AG20443 (cell line): Measurements from ENCODE around the gene PACS1.
A peak's percentile ranks its signal among the peaks of the same experiment; 100 is the strongest.

ENCODE experiments used
- DNase-seq: peaks from one replicate; pipeline ENCODE4 v3.0.0; 2012; ENCODE audit warnings: low spot score, mixed read lengths

The PACS1 gene

GRCh38 chr11:66184728-66185127 lies 114.7 kb downstream of the PACS1 start:
- no peak for DNase-seq

DNA sequence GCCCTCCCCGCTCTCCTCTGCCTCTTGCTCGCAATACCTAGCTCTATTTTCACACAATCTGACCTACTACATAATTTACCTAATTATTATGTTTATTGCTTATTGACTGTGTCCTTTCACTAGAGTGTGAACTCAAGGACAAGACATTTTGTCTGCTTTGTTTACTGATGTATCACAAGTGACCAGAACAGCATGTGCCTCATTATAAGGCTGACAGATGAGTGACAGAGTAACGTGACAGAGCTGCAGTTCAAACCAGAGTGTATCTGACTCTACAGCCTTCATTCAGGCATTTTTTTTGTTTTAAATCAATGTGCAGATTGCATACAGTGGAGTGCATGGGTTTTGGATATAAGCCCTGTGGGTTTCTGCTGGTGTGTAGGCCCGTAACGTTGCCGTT lies 116.4 kb downstream of the PACS1 start:
- DNase-seq, result no peak

- DNase-seq, result no peak
Observed at GRCh38 chr11:66187453-66187852, 117.4 kb downstream of the PACS1 start.

DNA sequence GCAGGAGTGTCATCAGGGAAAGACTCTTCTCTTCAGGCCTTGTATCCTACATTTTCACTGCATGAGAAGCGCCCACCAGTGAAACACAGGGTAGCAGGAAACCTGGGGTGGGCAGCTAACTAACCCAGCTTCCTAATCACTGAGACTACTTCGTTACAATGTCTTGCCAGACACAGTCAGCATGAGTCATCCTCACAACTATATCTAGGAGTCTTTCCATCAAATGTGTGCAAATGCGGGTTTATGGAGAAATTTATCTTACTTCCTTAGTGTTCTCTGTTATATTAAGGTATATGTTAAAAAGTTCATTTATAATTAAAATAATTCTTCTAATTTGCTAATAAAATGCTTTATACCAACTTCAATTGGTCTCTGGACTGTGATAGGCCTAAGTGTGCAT lies 118.5 kb downstream of the PACS1 start:
- DNase-seq, result peak; percentile 63

DNA sequence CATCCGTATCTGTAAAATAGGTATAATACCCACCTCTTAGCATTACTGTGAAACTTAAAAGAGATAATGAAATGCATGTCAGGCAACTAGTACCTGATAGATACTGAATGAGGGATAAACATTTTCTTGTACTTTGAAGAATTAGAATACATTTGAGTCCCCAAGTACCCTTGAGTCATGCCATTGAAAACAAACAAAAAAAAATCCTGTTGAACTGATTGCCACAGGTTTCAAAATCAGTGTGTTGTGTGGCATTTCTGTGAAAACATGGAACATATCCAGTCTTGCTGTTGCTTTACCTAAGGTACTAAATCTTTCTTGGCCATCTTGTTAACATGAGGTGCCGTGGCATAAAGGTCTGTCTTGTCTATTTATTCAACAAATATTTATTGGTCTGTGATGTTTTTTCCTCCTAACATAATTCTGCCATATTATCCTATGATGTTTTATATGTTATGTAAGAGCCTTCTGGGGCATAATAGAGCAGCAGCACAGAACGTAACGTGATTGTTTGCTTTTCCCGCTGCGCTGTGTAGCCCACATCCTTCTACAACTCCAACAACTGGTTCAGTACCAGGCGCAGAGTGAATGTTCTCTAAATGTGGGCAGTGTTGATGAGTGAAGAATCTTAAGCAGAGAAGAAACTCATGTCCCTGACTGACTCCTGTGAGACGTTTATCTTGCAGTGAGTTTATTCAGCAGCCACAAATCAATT lies 119.1 kb downstream of the PACS1 start:
- no peak for DNase-seq

DNA sequence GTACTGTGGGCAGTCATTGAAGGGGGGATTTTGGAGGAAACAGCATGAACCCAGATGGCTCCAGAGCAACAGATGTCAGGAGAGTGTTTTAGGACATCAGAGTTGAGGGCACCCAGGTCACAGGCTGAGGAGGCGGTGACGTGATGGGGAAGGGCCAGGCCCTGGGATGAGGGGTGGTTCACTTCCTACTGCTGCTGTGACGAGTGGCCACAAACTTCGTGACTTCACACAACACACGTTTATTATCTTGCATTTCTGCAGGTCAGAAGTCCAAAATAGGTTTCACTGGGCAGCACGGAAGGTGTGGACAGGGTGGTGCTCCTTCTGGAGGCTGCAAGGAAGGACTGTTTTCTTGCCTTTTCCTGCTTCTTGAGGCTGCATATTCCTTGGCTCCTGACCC lies 120.7 kb downstream of the PACS1 start:
- DNase-seq, result no peak

GRCh38 chr11:66192181-66192863 lies 122.2 kb downstream of the PACS1 start:
- no peak for DNase-seq

DNA sequence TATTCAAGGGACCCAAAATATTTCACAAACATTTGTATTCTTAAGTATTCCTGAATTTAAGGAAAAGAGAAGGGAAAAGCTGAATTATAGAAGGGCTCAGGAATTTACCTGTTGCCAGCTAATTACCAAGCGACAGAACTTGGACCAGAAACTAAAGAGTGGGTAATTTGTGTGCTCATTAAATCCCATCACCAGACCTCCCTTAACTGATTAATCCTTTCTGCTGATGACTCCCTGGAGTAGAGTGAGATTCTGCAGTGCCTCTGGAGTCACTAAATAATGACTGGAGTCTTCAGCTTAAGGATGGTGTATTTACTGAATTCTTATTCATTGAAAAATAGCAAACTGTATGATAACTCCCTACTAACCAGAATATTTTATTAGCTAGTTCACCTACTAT lies 124.3 kb downstream of the PACS1 start:
- no peak for DNase-seq

- no peak for DNase-seq
Observed at GRCh38 chr11:66195867-66196266, 125.8 kb downstream of the PACS1 start.

DNA sequence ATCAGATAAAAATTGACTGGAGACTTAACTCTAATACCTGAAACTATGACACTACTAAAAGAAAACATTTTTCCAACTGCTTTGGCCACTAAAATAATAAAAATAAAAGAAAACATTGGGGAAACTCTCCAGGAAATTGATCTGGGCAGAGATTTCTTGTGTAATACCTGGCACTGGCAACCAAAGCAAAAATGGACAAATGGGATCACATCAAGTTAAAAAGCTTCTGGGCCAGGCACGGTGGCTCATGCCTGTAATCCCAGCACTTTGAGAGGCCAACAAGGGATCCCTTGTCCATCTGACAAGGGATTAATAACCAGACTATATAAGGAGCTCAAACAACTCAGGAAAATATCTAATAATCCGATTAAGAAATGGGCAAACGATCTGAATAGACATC lies 133.8 kb downstream of the PACS1 start:
- DNase-seq, result no peak

- DNase-seq, result no peak
Observed at GRCh38 chr11:66204412-66204811, 134.3 kb downstream of the PACS1 start.

- no peak for DNase-seq
Observed at GRCh38 chr11:66207816-66208215, 137.7 kb downstream of the PACS1 start.

DNA sequence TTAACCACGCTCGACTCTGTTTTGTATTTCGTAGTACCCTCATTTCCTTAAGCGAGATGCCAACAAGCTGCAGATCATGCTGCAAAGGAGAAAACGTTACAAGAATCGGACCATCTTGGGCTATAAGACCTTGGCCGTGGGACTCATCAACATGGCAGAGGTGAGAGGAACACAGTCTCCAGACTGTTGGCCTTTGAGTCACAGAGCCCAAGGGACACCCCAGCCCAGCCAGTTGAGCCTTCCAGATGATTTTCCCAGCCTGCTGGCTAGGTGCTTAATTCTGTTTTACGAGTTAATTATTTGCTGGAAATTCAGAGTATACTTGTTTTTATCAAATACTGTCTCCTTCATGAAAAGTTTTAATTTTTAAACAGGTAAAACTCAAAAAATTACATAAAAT lies 141.0 kb downstream of the PACS1 start:
- no peak for DNase-seq

DNA sequence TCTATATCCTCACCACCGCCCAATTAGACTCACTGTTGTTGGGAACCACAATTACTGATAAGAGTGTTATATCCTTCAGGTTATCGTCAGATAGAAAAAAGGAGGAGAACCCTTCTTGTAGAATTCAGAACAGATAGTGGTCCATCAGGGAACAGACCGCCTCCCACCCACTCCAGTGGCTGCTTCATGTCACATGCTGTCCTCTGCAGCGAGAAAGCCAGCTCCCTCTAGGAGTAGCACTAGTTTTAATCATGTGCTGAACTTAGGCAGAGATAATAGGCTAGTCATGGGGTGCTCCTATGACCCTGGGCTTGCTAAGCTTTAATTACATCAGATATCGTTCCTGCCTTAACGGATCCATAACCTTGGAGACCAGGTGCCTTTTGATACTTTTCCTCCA lies 146.8 kb downstream of the PACS1 start:
- no peak for DNase-seq

GRCh38 chr11:66218036-66218435 lies 148.0 kb downstream of the PACS1 start:
- DNase-seq, result no peak

DNA sequence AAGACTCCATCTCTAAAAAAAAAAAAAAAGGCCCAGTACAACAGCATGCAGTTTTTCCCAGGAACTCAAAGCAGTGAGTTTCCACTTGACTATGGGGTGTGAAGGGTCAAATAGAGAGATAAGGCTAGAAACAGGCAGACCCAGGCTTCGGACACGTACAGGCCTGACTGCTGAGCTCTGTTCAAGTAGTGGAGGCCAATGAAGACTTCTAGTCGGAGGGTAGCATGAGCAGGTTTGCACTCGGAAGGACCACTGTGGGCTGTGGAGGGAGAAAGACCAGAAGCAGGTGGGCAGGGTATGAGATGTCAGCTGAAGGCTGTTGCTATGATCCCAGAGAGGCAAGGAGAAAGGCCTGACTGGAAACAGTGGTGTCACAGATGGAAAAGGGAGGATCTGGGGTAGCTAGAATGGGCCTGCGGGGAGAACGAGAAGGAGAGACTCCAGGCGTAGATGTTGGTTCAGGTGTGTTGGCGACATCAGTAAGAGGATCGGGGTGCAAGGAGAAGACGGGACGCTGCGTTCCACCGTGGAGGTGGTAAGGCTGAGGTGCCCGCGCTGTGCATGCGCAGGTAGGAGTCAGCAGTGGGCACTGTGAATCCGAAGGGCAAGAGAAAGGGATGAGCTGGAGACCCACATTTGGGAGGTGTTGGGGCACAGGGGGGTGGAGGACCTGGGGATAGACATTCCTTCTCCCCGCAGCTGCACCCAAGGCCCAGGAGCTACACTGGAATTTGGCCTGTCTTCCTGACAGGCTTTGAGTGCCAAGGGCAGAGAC lies 149.0 kb downstream of the PACS1 start:
- DNase-seq, result no peak

DNA sequence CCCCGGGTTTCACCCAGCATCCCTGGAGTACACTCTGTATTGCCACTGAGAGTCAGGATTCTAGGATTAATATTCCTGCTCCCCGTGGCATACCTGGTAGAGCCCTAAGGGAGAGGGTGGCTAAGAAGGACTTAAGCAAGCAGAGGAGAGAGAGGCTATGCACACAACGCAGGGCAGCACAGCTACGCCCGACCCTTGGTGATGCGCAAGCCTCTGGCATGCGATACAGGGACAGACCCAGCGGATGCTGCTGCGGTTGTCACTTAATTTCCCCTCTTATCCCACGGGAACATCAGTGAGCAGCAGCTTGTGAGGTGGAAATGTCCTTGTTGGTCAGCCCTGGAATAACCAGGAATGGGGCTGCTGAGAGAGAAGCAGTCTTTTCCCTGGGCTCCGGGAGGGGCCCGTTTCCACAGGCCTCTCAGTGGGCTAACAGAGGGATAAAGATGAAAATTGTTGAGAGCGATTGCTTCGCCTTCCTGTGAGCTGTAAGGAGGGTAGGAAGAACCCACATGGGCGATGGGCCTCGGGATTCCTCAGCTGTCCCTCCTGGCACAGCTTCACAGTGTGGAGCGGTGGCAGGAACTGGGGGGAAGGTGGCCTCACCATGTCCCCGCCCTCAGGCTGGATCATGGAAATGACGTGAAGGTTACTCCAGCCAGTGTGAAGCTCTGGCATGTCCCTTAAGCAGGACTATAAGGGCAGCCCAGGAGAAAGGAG lies 149.9 kb downstream of the PACS1 start:
- no peak for DNase-seq

GRCh38 chr11:66220566-66220935 lies 150.5 kb downstream of the PACS1 start:
- DNase-seq, result no peak

- no peak for DNase-seq
Observed at GRCh38 chr11:66221012-66221411, 150.9 kb downstream of the PACS1 start.

GRCh38 chr11:66221726-66222236 lies 151.7 kb downstream of the PACS1 start:
- no peak for DNase-seq

GRCh38 chr11:66222358-66223149 lies 152.5 kb downstream of the PACS1 start:
- peak; percentile 95 for DNase-seq
